Thoracic aorta (tissue), 2 donors: ENCODE data around the gene CNN2. TPM values are rescaled to one million over a fixed set of nuclear protein-coding genes. Genes with fewer than 3 reads are reported as not detected.

ENCODE experiments used
- ATAC-seq: fragments of 150-250 bp; one replicate; pipeline ENCODE4 v1.8.0; 2017; ENCODE audit warnings: low read depth; ENCODE audit not compliant: insufficient number of reproducible peaks, low FRiP score
- DNase-seq: peaks from one replicate; pipeline ENCODE4 v3.0.0-alpha.2; 2020; ENCODE audit warnings: low spot score
- H3K27ac ChIP-seq, 2 donors: fragments of 200-600 bp; sonication (generic); 1 replicate in 1 of 2; 2 replicates in 1 of 2; pipeline ENCODE4 v1.5.1; 2016; ENCODE audit warnings: mild to moderate bottlenecking in 2 of 2, moderate library complexity in 2 of 2
- H3K27me3 ChIP-seq: fragments of 200-600 bp; sonication (generic); replicated peaks from 2 replicates; pipeline ENCODE4 v1.6.0; 2016; ENCODE audit warnings: mild to moderate bottlenecking; ENCODE audit not compliant: insufficient read depth
- H3K36me3 ChIP-seq: fragments of 200-600 bp; sonication (generic); one replicate; pipeline ENCODE4 v1.5.1; 2016
- H3K4me1 ChIP-seq, 2 donors: fragments of 200-600 bp; sonication (generic); 1 replicate in 1 of 2; 2 replicates in 1 of 2; pipeline versions ENCODE4 v1.5.1 to v1.6.0; 2016; ENCODE audit warnings: low read depth in 2 of 2, mild to moderate bottlenecking in 1 of 2; ENCODE audit not compliant: control insufficient read depth in 1 of 2
- H3K4me3 ChIP-seq: fragments of 200-600 bp; sonication (generic); 2 replicates; pipeline ENCODE4 v1.5.1; 2016; ENCODE audit warnings: mild to moderate bottlenecking
- H3K9me3 ChIP-seq: fragments of 200-600 bp; sonication (generic); 2 replicates; pipeline ENCODE4 v1.5.1; 2016
- CTCF ChIP-seq: fragments of 200-600 bp; sonication (generic); IDR thresholded peaks from one replicate; pipeline ENCODE4 v1.5.1; 2019; ENCODE audit warnings: antibody characterized with exemption
- total RNA-seq, 2 donors: library from RNA; depleted of rRNA; stranded (reverse); fragments of >200 nt; gene quantifications; one replicate each; pipeline versions ENCODE4 v1.1.0 to v1.2.3, GENCODE V29; 2016

Gene CNN2
- total RNA-seq, 2 donors from 2014 or later: 96.9 to 193 TPM

- DNase-seq: no peak
- ATAC-seq: no peak
- H3K4me1 ChIP-seq: no peaks in the 10 kb centered on the region
- H3K4me3 ChIP-seq: no peak overlapping the region
- peaks cover 42% of the 10 kb centered on the region for H3K36me3 ChIP-seq
- no peak overlapping the region for H3K27ac ChIP-seq
- H3K9me3 ChIP-seq: no peaks in the 10 kb centered on the region
- no peaks in the 10 kb centered on the region for H3K27me3 ChIP-seq
- no peak for TF ChIP-seq CTCF
Measured at GRCh38 chr19:1009041-1009980, 17.1 kb upstream of the CNN2 start.

- H3K27me3 ChIP-seq: no peaks in the 10 kb centered on the region
- H3K27ac ChIP-seq: no peak overlapping the region
- peaks cover 45% of the 10 kb centered on the region for H3K36me3 ChIP-seq
- no peak overlapping the region for H3K4me3 ChIP-seq
- ATAC-seq: no peak
- no peak for TF ChIP-seq CTCF
- no peaks in the 10 kb centered on the region for H3K4me1 ChIP-seq
- no peaks in the 10 kb centered on the region for H3K9me3 ChIP-seq
- no peak for DNase-seq
Measured at GRCh38 chr19:1009981-1010538, 16.3 kb upstream of the CNN2 start.

GRCh38 chr19:1010586-1011510 lies 15.6 kb upstream of the CNN2 start:
- H3K27me3 ChIP-seq: no peaks in the 10 kb centered on the region
- H3K36me3 ChIP-seq: peaks cover 45% of the 10 kb centered on the region
- no peaks in the 10 kb centered on the region for H3K9me3 ChIP-seq
- H3K27ac ChIP-seq: no peak overlapping the region
- DNase-seq: no peak
- no peak overlapping the region for H3K4me3 ChIP-seq
- no peak for TF ChIP-seq CTCF
- H3K4me1 ChIP-seq: peaks cover 2 to 4% of the 10 kb centered on the region in 2 donors
- ATAC-seq: no peak

- Histone ChIP-seq H3K36me3 (peaks cover 45% of the 10 kb centered on the region), H3K9me3 (no peaks in the 10 kb centered on the region), H3K4me1 (peaks cover 12 to 15% of the 10 kb centered on the region in 2 donors), H3K27me3 (no peaks in the 10 kb centered on the region), H3K27ac (no peak overlapping the region), H3K4me3 (no peak overlapping the region)
- ATAC-seq (no peak), DNase-seq (no peak)
- no peak for TF ChIP-seq CTCF
Measured at GRCh38 chr19:1011831-1012333, 14.5 kb upstream of the CNN2 start.
